22Rv1 (cell line): ENCODE measurements around the gene DYRK4.

Experiments used
- ZFX ChIP-seq: fragments of 450-650 bp; IDR thresholded peaks from 2 replicates; pipeline ENCODE4 v1.6.1; 2017; ENCODE audit warnings: antibody characterized with exemption, borderline replicate concordance
- TF ChIP-seq, protein P1 (sequence below): fragments of 450-650 bp; IDR thresholded peaks from 2 replicates; pipeline ENCODE4 v1.5.1; 2017; ENCODE audit warnings: mild to moderate bottlenecking

DNA sequence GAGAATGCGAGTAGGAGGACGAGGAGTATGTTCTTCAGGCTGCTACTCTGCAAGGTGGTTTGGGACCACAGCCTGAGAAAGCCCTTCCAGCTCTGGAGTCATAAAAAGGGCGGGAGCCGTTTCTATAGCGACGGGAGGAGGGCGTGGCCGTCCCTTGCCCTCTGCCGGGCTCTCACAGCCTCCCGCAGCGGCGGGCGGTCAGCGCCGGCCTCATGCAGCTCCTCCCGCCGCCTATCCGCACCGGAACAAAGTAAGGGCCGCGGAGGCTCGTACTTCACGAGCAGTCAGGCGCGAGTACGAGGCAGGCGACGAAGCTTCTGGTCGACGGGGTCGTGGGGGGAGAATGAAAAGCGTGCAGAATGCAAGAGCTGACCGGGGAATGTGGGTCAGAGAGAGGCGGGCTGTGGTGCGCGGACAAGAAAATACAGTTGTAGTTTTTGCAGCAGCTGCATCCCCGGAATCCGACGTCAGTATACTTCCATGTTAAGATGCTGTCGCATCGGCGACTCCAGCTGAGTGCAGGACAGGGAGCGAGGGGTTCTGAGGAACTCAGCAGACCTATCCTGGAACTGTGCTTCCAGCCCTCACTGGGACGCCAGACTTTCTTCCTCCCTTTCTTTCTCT, at the start of gene DYRK4:
- TF ChIP-seq, protein P1, sequence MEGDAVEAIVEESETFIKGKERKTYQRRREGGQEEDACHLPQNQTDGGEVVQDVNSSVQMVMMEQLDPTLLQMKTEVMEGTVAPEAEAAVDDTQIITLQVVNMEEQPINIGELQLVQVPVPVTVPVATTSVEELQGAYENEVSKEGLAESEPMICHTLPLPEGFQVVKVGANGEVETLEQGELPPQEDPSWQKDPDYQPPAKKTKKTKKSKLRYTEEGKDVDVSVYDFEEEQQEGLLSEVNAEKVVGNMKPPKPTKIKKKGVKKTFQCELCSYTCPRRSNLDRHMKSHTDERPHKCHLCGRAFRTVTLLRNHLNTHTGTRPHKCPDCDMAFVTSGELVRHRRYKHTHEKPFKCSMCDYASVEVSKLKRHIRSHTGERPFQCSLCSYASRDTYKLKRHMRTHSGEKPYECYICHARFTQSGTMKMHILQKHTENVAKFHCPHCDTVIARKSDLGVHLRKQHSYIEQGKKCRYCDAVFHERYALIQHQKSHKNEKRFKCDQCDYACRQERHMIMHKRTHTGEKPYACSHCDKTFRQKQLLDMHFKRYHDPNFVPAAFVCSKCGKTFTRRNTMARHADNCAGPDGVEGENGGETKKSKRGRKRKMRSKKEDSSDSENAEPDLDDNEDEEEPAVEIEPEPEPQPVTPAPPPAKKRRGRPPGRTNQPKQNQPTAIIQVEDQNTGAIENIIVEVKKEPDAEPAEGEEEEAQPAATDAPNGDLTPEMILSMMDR = peak; percentile 17
- TF ChIP-seq ZFX = no peak
